Fibroblast of skin of back (primary cell): Measurements from ENCODE around the gene GRAMD4.
"Not testable (repeated sequence)": the region's sequence is repeated elsewhere in the genome, so short reads cannot be mapped to it uniquely, and the experiment has no call there.

ENCODE experiments used
- DNase-seq: peaks from one replicate; pipeline ENCODE4 v3.0.0-alpha.2; 2013

GRAMD4 gene

GRCh38 chr22:46621243-46621930, 1.2 kb downstream of the GRAMD4 start:
- not testable (repeated sequence) for DNase-seq

GRCh38 chr22:46622081-46622521, 1.9 kb downstream of the GRAMD4 start:
- DNase-seq, result no peak

- no peak for DNase-seq
Observed at GRCh38 chr22:46625113-46625842, 5.1 kb downstream of the GRAMD4 start.

- DNase-seq, result no peak
Observed at GRCh38 chr22:46625843-46626349, 5.7 kb downstream of the GRAMD4 start.

- DNase-seq, result no peak
Observed at GRCh38 chr22:46626356-46626755, 6.2 kb downstream of the GRAMD4 start.

- DNase-seq, result no peak
Observed at GRCh38 chr22:46626911-46627805, 7.0 kb downstream of the GRAMD4 start.

- DNase-seq, result no peak
Observed at GRCh38 chr22:46627806-46628482, 7.8 kb downstream of the GRAMD4 start.

- no peak for DNase-seq
Observed at GRCh38 chr22:46628756-46629155, 8.6 kb downstream of the GRAMD4 start.

GRCh38 chr22:46629291-46629690, 9.1 kb downstream of the GRAMD4 start:
- DNase-seq, result no peak

GRCh38 chr22:46631113-46631512, 10.9 kb downstream of the GRAMD4 start:
- no peak for DNase-seq

- DNase-seq, result no peak
Observed at GRCh38 chr22:46632646-46633249, 12.6 kb downstream of the GRAMD4 start.

GRCh38 chr22:46633334-46633890, 13.2 kb downstream of the GRAMD4 start:
- no peak for DNase-seq

GRCh38 chr22:46634011-46634699, 14.0 kb downstream of the GRAMD4 start:
- DNase-seq, result no peak

GRCh38 chr22:46634973-46635685, 14.9 kb downstream of the GRAMD4 start:
- DNase-seq, result not testable (repeated sequence)

- DNase-seq, result no peak
Observed at GRCh38 chr22:46635756-46636155, 15.6 kb downstream of the GRAMD4 start.

GRCh38 chr22:46636221-46637002, 16.2 kb downstream of the GRAMD4 start:
- no peak for DNase-seq

- DNase-seq, result no peak
Observed at GRCh38 chr22:46637711-46638600, 17.8 kb downstream of the GRAMD4 start.
